Measurements from ENCODE around the gene PDCD1. TPM values are rescaled to one million over a fixed set of nuclear protein-coding genes. Genes with fewer than 3 reads are reported as not detected.

Gene PDCD1
- total and polyA plus RNA-seq, 10 of the 15 experiments (the other 5 are each of a cell fraction or from before 2014, with no cell fraction given): 0.62 to 6.4 (median 2.9) TPM; not detected in 2

DNA sequence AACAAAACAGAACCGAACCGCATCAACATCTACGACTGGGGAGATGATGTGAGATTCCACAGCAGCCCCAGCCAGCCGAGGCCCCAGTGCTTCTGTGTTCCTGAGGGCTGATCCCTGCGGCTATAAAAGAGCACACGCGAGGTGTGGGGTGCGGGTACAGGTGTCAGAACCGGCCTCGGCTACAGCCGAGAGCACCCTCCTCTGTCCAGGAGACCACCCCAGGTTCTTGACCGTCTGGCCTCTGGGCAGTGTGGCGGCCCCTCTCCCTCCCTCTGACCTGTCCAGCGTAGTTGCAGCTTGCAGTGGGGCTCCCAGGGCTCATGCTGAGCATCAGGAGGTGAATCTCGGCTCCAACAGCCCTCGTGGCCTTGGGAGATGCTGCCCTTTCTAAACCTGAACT is 34.6 kb upstream of the PDCD1 start (continued):
- TF ChIP-seq, protein P1, sequence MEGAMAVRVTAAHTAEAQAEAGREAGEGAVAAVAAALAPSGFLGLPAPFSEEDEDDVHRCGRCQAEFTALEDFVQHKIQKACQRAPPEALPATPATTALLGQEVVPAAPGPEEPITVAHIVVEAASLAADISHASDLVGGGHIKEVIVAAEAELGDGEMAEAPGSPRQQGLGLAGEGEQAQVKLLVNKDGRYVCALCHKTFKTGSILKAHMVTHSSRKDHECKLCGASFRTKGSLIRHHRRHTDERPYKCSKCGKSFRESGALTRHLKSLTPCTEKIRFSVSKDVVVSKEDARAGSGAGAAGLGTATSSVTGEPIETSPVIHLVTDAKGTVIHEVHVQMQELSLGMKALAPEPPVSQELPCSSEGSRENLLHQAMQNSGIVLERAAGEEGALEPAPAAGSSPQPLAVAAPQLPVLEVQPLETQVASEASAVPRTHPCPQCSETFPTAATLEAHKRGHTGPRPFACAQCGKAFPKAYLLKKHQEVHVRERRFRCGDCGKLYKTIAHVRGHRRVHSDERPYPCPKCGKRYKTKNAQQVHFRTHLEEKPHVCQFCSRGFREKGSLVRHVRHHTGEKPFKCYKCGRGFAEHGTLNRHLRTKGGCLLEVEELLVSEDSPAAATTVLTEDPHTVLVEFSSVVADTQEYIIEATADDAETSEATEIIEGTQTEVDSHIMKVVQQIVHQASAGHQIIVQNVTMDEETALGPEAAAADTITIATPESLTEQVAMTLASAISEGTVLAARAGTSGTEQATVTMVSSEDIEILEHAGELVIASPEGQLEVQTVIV (IDR thresholded peaks at IDR 0.05; ENCODE audit: borderline replicate concordance, partially characterized antibody): no peak
- TF ChIP-seq ASH2L (IDR thresholded peaks at IDR 0.05; ENCODE audit: borderline replicate concordance, low read depth) (no peak), MEF2B (IDR thresholded peaks at IDR 0.05; ENCODE audit: partially characterized antibody, poor library complexity, severe bottlenecking) (no peak), BACH1 (IDR thresholded peaks at IDR 0.05; ENCODE audit: borderline replicate concordance) (no peak), MTA3 (IDR thresholded peaks at IDR 0.05; ENCODE audit: borderline replicate concordance, low read length) (no peak), MXI1 (IDR thresholded peaks at IDR 0.05; ENCODE audit: low read depth, low read length) (no peak), BCL11A (IDR thresholded peaks at IDR 0.05; ENCODE audit: low read depth, low read length) (no peak)
- TF ChIP-seq, protein P2, sequence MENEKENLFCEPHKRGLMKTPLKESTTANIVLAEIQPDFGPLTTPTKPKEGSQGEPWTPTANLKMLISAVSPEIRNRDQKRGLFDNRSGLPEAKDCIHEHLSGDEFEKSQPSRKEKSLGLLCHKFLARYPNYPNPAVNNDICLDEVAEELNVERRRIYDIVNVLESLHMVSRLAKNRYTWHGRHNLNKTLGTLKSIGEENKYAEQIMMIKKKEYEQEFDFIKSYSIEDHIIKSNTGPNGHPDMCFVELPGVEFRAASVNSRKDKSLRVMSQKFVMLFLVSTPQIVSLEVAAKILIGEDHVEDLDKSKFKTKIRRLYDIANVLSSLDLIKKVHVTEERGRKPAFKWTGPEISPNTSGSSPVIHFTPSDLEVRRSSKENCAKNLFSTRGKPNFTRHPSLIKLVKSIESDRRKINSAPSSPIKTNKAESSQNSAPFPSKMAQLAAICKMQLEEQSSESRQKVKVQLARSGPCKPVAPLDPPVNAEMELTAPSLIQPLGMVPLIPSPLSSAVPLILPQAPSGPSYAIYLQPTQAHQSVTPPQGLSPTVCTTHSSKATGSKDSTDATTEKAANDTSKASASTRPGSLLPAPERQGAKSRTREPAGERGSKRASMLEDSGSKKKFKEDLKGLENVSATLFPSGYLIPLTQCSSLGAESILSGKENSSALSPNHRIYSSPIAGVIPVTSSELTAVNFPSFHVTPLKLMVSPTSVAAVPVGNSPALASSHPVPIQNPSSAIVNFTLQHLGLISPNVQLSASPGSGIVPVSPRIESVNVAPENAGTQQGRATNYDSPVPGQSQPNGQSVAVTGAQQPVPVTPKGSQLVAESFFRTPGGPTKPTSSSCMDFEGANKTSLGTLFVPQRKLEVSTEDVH (IDR thresholded peaks at IDR 0.05; ENCODE audit: low read depth, partially characterized antibody): no peak
- TF ChIP-seq, protein P3, sequence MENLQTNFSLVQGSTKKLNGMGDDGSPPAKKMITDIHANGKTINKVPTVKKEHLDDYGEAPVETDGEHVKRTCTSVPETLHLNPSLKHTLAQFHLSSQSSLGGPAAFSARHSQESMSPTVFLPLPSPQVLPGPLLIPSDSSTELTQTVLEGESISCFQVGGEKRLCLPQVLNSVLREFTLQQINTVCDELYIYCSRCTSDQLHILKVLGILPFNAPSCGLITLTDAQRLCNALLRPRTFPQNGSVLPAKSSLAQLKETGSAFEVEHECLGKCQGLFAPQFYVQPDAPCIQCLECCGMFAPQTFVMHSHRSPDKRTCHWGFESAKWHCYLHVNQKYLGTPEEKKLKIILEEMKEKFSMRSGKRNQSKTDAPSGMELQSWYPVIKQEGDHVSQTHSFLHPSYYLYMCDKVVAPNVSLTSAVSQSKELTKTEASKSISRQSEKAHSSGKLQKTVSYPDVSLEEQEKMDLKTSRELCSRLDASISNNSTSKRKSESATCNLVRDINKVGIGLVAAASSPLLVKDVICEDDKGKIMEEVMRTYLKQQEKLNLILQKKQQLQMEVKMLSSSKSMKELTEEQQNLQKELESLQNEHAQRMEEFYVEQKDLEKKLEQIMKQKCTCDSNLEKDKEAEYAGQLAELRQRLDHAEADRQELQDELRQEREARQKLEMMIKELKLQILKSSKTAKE (IDR thresholded peaks at IDR 0.05; ENCODE audit: low read depth, poor library complexity, severe bottlenecking): no peak
